Lower leg skin (tissue), 3 donors: ENCODE results near the gene CLASP1.

ENCODE experiments used
- CTCF ChIP-seq, 3 donors: fragments of 450-650 bp; IDR thresholded peaks; one replicate each; pipeline ENCODE4 v1.5.1; 2016; ENCODE audit warnings: antibody characterized with exemption in 3 of 3, mild to moderate bottlenecking in 3 of 3, moderate library complexity in 2 of 3
- POLR2A ChIP-seq, 2 donors: fragments of 450-650 bp; IDR thresholded peaks; one replicate each; pipeline ENCODE4 v1.6.1; 2016 to 2017; ENCODE audit warnings: antibody characterized with exemption in 2 of 2, mild to moderate bottlenecking in 1 of 2, moderate library complexity in 1 of 2

- TF ChIP-seq CTCF (IDR thresholded peaks at IDR 0.05) (no peak), POLR2A (IDR thresholded peaks at IDR 0.05) (no peak)
Observed at GRCh38 chr2:121356058-121356640, 293.1 kb downstream of the CLASP1 start.
